ENCODE results near the gene IFNL2. TPM values are rescaled to one million over a fixed set of nuclear protein-coding genes. Genes with fewer than 3 reads are reported as not detected.

Gene IFNL2
- polyA plus RNA-seq, 1 donor from 2014 or later: not detected

GRCh38 chr19:39251081-39251480 is 17.1 kb upstream of the IFNL2 start:
- Histone ChIP-seq H3K79me2 (replicated peaks; ENCODE audit: insufficient read depth, low read length) (no peaks in the 10 kb centered on the region), H3K9me2 (ENCODE audit: insufficient read depth, low read length) (no peaks in the 10 kb centered on the region), H3K36me3 (ENCODE audit: insufficient read depth, low read length) (no peaks in the 10 kb centered on the region), H3F3A (ENCODE audit: insufficient read depth, low read length, poor library complexity, severe bottlenecking) (no peaks in the 10 kb centered on the region), H3K4me2 (ENCODE audit: low read length) (no peak overlapping the region), H3K27me3 (ENCODE audit: insufficient read depth, low read depth, low read length) (peaks cover 29% of the 10 kb centered on the region), H3K9ac (ENCODE audit: low read length) (no peak overlapping the region), H4K20me1 (ENCODE audit: insufficient read depth) (no peaks in the 10 kb centered on the region), H3K4me3 (ENCODE audit: low read length) (no peak overlapping the region), H3K9me3 (ENCODE audit: low read length) (no peaks in the 10 kb centered on the region), H3K27ac (ENCODE audit: low read length) (no peak overlapping the region), H2AFZ (ENCODE audit: low read depth, low read length) (no peak overlapping the region)
- TF ChIP-seq TAF1 (IDR thresholded peaks at IDR 0.05; ENCODE audit: low read depth) (no peak), POLR2AphosphoS5 (IDR thresholded peaks at IDR 0.05) (no peak), RAD21 (conservative IDR thresholded peaks at IDR 0.05) (no peak), MXI1 (conservative IDR thresholded peaks at IDR 0.05; ENCODE audit: poor library complexity, severe bottlenecking) (no peak), SMC3 (conservative IDR thresholded peaks at IDR 0.05; ENCODE audit: poor library complexity) (no peak), EP300 (conservative IDR thresholded peaks at IDR 0.05; ENCODE audit: poor library complexity, severe bottlenecking) (no peak), EZH2 (IDR thresholded peaks at IDR 0.05; ENCODE audit: borderline replicate concordance, insufficient read depth, low read length, poor library complexity, severe bottlenecking) (no peak)
- TF ChIP-seq, protein P1, sequence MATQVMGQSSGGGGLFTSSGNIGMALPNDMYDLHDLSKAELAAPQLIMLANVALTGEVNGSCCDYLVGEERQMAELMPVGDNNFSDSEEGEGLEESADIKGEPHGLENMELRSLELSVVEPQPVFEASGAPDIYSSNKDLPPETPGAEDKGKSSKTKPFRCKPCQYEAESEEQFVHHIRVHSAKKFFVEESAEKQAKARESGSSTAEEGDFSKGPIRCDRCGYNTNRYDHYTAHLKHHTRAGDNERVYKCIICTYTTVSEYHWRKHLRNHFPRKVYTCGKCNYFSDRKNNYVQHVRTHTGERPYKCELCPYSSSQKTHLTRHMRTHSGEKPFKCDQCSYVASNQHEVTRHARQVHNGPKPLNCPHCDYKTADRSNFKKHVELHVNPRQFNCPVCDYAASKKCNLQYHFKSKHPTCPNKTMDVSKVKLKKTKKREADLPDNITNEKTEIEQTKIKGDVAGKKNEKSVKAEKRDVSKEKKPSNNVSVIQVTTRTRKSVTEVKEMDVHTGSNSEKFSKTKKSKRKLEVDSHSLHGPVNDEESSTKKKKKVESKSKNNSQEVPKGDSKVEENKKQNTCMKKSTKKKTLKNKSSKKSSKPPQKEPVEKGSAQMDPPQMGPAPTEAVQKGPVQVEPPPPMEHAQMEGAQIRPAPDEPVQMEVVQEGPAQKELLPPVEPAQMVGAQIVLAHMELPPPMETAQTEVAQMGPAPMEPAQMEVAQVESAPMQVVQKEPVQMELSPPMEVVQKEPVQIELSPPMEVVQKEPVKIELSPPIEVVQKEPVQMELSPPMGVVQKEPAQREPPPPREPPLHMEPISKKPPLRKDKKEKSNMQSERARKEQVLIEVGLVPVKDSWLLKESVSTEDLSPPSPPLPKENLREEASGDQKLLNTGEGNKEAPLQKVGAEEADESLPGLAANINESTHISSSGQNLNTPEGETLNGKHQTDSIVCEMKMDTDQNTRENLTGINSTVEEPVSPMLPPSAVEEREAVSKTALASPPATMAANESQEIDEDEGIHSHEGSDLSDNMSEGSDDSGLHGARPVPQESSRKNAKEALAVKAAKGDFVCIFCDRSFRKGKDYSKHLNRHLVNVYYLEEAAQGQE (IDR thresholded peaks at IDR 0.05; ENCODE audit: borderline replicate concordance): no peak
- TF ChIP-seq, protein P2, sequence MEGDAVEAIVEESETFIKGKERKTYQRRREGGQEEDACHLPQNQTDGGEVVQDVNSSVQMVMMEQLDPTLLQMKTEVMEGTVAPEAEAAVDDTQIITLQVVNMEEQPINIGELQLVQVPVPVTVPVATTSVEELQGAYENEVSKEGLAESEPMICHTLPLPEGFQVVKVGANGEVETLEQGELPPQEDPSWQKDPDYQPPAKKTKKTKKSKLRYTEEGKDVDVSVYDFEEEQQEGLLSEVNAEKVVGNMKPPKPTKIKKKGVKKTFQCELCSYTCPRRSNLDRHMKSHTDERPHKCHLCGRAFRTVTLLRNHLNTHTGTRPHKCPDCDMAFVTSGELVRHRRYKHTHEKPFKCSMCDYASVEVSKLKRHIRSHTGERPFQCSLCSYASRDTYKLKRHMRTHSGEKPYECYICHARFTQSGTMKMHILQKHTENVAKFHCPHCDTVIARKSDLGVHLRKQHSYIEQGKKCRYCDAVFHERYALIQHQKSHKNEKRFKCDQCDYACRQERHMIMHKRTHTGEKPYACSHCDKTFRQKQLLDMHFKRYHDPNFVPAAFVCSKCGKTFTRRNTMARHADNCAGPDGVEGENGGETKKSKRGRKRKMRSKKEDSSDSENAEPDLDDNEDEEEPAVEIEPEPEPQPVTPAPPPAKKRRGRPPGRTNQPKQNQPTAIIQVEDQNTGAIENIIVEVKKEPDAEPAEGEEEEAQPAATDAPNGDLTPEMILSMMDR (IDR thresholded peaks at IDR 0.05; ENCODE audit: poor library complexity, severe bottlenecking): no peak

DNA sequence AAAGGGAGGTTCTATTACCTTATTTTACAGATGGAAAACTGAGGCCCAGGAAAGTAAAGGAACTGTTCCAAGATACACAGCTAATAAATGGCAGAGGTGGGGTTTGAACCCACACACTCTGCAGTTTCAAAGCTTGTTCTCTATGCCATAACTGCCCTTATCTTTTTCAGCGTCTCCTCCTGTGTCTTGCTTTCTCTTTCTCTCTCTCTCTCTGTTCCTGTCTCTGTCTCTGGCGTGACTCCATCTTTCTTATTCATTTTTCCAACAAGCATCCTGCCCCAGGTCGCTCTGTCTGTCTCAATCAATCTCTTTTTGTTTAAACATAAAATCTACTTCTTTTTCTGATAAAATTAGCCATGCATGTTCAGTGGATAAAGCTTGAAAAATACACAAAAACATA is 16.4 kb upstream of the IFNL2 start:
- Histone ChIP-seq H3K4me3 (ENCODE audit: low read length) (no peak overlapping the region), H3K27ac (ENCODE audit: low read length) (no peak overlapping the region), H3K27me3 (ENCODE audit: insufficient read depth, low read depth, low read length) (peaks cover 28% of the 10 kb centered on the region), H3K79me2 (replicated peaks; ENCODE audit: insufficient read depth, low read length) (no peaks in the 10 kb centered on the region), H4K20me1 (ENCODE audit: insufficient read depth) (no peaks in the 10 kb centered on the region), H3K9me2 (ENCODE audit: insufficient read depth, low read length) (no peaks in the 10 kb centered on the region), H3K4me2 (ENCODE audit: low read length) (no peak overlapping the region), H3K9ac (ENCODE audit: low read length) (no peak overlapping the region), H2AFZ (ENCODE audit: low read depth, low read length) (no peak overlapping the region), H3F3A (ENCODE audit: insufficient read depth, low read length, poor library complexity, severe bottlenecking) (no peaks in the 10 kb centered on the region), H3K9me3 (ENCODE audit: low read length) (no peaks in the 10 kb centered on the region), H3K36me3 (ENCODE audit: insufficient read depth, low read length) (no peaks in the 10 kb centered on the region)
- TF ChIP-seq TAF1 (IDR thresholded peaks at IDR 0.05; ENCODE audit: low read depth) (no peak), POLR2AphosphoS5 (IDR thresholded peaks at IDR 0.05) (no peak), EP300 (conservative IDR thresholded peaks at IDR 0.05; ENCODE audit: poor library complexity, severe bottlenecking) (no peak), EZH2 (IDR thresholded peaks at IDR 0.05; ENCODE audit: borderline replicate concordance, insufficient read depth, low read length, poor library complexity, severe bottlenecking) (no peak), RAD21 (conservative IDR thresholded peaks at IDR 0.05) (no peak), MXI1 (conservative IDR thresholded peaks at IDR 0.05; ENCODE audit: poor library complexity, severe bottlenecking) (no peak), SMC3 (conservative IDR thresholded peaks at IDR 0.05; ENCODE audit: poor library complexity) (no peak)
- TF ChIP-seq, protein P2 (IDR thresholded peaks at IDR 0.05; ENCODE audit: poor library complexity, severe bottlenecking): no peak
- TF ChIP-seq, protein P1 (IDR thresholded peaks at IDR 0.05; ENCODE audit: borderline replicate concordance): no peak

Measured in neural cell (in vitro differentiated cells).